Peyer's patch (tissue), 4 donors: ENCODE data around the gene APOL2.

Experiments used
- CTCF ChIP-seq, 6 experiments: fragments of 450-650 bp in 4 of 6; fragments of 200-600 bp in 2 of 6; sonication (generic) in 1 of 6; IDR thresholded peaks; one replicate each; pipeline ENCODE4 v1.5.1; 2017 to 2019; ENCODE audit warnings: antibody characterized with exemption in 6 of 6, mild to moderate bottlenecking in 3 of 6, moderate library complexity in 1 of 6
- POLR2A ChIP-seq, 2 donors: fragments of 450-650 bp; IDR thresholded peaks; one replicate each; pipeline ENCODE4 v1.5.1; 2017; ENCODE audit warnings: antibody characterized with exemption in 2 of 2, mild to moderate bottlenecking in 2 of 2, moderate library complexity in 2 of 2

GRCh38 chr22:36280379-36280778 lies 41.1 kb upstream of the APOL2 start:
- TF ChIP-seq CTCF (IDR thresholded peaks at IDR 0.05) (no peak), POLR2A (IDR thresholded peaks at IDR 0.05) (no peak)
